HG03439 (cell line): Measurements from ENCODE around the gene BCAS2.
A peak's percentile ranks its signal among the peaks of the same experiment; 100 is the strongest.
"Not testable (repeated sequence)": the region's sequence is repeated elsewhere in the genome, so short reads cannot be mapped to it uniquely, and the experiment has no call there.

ENCODE experiments used
- ATAC-seq: cut with Tn5 transposase; IDR thresholded peaks from one replicate; pipeline ENCODE4 v1.9.1; 2021; ENCODE audit warnings: mild to moderate bottlenecking, moderate library complexity; ENCODE audit not compliant: unreplicated experiment

BCAS2 gene

DNA sequence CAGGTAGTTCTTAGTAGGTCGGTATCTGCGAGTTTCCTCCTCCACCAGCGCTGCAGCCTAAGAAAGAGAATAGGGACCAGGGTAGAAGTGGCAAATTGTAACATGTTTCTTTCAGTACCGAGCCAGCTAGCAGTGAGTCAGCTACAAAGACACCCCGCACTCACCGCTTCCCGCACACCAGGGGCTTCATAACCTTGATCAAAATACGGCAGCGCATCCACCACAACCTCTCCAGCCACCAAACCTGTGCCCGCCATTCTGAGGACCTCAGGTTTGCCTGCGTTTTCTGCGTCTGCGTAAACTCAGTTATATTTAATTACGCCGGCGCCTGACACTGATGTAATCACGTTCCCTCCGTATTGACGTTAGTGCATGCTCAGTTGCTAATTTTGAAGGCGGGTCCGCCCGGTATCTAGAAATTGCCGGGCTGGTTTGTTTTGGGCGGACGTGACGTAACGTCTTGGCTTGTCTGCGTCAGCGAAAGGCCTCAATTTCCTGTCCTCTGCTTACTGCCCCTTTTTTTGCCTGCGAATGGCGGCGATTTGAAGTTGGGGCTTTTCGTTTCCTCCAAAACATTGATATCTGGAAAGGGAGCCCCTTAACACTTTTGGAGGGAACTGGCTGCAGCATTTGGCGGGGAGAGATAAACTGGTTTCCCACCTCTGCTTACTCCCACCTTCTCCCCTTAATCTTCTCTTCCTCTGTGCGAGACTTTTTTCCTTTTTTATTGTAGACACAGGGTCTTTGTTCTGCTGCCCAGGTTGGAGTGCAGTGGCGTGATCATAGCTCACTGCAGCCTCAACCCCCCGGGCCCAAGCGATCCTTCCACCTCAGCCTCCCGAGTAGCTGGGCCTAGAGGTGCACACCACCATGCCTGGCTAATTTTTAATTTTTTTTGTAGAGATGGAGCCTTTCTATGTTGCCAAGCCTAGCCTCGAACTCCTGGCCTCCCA lies at the start of gene BCAS2:
TSS of gene BCAS2 (minus strand) at position 281 of the 953 bp plus-strand sequence. CDS start at position 257, 24 bp downstream.
- ATAC-seq = peak; percentile 99

DNA sequence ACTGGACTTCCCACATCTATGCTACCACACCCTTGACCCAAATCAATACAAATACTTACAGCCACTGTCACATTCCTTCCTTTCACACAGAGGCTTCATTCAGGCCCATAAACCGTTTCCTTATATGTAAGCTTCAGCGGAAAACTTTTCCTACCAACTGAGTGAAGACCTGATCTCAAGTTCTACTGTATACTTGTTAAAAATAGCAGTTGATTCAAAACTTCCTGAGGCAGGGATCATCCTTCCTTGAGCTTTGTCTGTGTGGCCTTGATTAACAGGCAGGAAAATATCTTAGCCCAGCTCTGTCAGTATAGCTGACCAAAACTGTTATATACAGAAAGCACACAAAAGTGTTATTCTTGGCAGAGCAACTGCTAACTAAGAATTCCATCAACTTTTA lies 45.7 kb upstream of the BCAS2 start:
- no peak for ATAC-seq

- no peak for ATAC-seq
These were observed 41.9 kb upstream of the BCAS2 start for GRCh38 chr1:114623364-114623763.

DNA sequence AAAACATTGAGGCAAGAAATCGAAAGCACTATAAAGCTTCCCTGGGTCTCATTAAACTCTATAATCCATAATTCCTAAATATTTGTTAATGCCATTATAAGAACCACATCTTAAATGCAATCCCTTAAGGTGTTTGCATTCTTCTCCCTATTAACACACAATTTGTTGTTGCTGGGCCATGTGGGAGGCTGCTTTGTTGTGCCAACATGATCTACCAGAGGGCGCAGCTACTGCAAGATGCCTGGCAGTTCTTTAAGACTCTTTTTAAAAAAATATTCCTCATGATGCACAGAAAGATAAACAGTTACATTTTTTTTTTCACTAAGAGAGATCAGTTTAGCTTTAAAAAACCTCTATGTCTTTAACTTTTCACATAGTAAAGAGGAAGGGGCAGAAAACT lies 39.0 kb upstream of the BCAS2 start:
- no peak for ATAC-seq

GRCh38 chr1:114618606-114619005 lies 37.2 kb upstream of the BCAS2 start:
- no peak for ATAC-seq

DNA sequence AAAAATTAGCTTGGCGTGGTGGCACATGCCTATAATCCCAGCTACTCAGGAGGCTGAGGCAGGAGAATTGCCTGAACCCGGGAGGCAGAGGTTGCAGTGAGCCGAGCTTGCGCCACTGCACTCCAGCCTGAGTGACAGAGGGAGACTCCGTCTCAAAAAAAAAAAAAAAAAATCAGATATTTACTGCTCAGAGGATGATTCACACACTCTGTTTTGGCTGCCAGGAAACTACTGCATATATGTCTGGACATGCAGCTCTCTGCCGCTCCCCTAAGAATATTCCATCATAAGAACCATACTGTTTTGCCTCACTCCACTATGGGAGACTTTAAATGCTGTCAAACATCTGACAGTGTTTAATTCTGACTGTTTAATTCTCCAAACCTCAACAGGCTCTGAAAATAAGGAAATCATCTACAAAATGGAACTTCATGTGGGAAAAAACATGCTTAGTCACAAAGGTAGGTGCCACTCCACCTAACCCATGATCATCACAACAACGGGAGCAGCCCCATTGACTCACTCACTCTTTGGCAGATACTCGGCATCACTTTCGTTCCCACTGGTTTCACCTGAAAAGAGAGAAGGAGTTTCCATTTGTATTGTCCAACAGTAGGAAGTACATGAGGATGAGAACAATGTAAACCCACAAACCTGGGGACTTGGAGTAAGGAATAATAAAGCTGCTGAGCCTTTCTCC lies 29.3 kb upstream of the BCAS2 start:
- ATAC-seq = no peak

GRCh38 chr1:114609826-114610225 lies 28.4 kb upstream of the BCAS2 start:
- no peak for ATAC-seq

- no peak for ATAC-seq
These were observed 27.6 kb upstream of the BCAS2 start for GRCh38 chr1:114609026-114609425.

DNA sequence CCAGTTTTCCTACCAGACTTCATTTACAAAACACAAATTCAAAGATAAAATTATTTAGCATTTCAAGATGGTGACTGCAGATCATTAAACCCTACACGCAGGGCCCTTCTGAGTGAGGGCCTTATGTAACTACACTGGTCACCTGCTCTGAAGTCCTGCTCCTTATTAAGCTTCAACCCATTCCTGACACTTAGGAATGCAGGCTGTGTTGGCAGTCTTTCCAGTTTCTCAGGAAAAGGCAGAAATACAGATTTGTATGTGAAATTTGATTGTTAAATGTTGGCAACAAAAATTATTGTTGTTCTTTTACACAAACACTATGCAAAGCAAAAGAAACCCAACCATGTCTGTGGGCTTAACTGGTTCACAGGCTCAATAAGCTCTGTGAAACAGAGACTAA lies 25.8 kb upstream of the BCAS2 start:
- no peak for ATAC-seq

GRCh38 chr1:114597949-114598348 lies 16.5 kb upstream of the BCAS2 start:
- ATAC-seq = no peak

DNA sequence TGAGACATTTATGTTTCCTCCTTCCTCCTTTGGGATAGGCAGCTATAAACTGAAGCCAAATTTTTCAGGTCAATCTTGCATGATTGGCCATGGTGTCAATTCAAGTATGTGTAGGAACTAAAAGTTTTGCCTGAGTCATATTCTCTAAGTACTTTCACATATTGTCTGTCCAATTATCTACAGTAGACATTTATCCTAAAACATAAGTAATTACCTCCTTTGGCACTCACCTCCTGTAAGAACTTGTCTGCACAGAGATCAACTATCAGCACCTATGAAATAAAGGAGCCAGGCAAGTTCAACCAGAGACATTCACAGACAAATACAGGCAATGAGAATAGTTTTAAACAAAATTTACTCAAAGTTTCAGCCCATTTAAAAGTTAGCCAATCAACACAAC lies 14.2 kb upstream of the BCAS2 start:
- no peak for ATAC-seq

DNA sequence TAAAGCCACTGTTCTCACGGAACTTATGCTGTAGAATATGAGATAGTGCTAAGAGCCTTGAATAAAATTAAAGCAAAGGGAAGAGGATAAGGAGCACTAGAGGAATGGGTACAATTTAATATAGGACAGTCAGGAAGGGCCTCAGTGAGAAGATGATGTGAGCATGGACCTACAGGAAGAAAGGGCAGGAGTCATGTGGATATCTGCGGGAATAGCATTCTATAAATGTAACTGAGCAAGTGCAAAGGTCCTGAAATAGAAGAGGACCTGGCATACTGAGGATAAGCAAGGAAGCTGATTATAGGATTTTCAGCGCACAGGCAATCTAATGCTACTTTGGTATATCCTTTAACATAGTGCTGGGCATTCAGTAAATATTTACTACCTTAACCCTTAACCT lies 12.6 kb upstream of the BCAS2 start:
- ATAC-seq = no peak

DNA sequence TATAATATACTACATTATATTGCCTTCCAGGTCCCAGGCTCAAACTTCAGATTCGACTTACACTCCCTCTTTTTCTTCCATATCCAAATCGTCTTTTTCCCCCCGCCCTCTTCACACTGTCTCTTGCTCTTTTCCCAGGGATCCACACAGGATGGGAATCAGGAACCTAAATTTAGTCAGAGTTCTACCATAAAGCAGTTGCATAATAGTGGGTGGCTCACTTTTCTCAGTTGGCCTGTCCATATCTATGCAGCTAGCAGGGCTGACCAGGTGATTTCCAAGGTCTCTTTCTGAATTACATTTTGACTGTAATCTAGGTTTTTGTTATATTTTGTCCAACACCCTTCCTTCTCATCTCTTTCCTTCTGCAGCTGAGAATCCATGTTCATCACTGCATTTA lies 7.7 kb upstream of the BCAS2 start:
- ATAC-seq = no peak

GRCh38 chr1:114588196-114588689 lies 6.8 kb upstream of the BCAS2 start:
- ATAC-seq = no peak

DNA sequence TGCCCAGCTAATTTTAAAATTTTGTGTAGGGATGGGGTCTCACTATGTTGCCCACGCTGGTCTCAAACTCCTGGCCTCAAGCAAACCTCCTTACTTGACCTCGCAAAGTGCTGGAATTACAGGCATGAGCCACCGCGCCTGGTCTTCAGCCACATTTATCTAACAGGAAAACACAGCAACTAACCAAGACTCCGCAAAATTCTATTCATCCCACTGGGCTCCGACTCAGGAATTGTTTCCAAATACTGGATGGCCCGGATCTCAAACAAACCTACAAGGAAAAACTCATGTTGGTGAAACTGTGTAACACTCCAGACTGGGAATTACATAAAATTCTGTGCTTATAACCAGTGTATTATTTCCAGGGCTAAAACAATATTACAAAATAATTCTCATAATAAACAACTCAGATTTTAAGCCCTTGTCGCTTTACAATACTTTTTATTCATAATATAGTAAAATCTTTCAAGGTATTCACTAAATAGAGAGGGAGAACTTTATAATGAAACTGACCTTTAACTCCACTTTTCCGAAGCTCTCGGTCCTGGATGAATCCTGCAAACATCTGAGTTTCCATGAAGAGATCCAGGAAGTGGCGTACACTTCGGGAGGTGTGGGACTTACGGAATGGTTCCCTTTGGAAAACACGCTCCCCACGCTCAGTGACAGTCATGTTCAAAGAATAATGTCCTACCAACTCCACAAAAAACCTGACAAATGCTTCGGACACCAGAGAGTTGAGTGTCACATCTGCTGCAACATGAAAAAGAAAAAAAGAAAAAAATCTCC lies 6.0 kb upstream of the BCAS2 start:
- no peak for ATAC-seq

DNA sequence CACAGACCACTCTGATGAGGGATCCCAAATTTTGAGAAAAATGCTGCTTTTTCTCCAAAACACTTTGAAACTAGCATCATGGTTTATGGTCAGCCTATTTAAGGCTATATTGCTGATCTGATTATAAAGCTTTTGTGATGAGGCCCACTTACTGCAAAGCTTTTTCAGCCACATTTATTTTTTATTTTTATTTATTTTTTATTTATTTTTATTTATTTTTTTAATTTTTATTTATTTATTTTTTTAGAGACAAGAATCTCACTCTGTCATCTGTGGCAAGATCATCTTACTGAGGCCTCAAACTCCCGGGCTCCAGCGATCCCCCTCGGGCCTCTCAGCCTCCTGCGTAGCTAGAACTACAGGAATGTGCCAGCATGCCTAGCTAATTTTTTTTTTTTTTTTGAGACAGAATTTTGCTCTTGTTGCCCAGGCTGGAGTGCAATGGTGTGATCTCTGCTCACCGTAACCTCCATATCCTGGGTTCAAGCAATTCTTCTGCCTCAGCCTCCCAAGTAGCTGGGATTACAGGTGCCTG lies 5.2 kb upstream of the BCAS2 start:
- ATAC-seq = no peak

- ATAC-seq = no peak
These were observed 3.8 kb upstream of the BCAS2 start for GRCh38 chr1:114585231-114585630.

- no peak for ATAC-seq
These were observed 7.0 kb downstream of the BCAS2 start for GRCh38 chr1:114574365-114574764.

DNA sequence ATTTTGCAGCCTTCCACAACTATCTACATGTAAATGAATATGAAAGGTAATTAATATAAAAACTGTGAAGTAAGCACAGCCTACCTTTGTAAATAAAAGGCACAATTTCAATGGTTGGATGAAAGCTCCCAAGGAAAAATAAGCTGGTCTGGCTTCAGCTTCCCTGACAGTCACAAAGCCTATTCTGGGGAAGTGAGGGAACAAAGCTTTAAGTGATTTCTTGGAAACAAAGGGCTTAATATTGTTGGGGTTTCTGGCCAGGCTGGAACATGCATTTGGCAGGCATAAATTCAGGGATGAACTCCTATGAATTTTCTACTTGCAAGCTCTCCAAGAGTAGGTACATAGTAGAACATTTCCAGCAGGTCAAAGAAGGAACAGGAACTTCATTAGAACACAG lies 17.3 kb downstream of the BCAS2 start:
- no peak for ATAC-seq

DNA sequence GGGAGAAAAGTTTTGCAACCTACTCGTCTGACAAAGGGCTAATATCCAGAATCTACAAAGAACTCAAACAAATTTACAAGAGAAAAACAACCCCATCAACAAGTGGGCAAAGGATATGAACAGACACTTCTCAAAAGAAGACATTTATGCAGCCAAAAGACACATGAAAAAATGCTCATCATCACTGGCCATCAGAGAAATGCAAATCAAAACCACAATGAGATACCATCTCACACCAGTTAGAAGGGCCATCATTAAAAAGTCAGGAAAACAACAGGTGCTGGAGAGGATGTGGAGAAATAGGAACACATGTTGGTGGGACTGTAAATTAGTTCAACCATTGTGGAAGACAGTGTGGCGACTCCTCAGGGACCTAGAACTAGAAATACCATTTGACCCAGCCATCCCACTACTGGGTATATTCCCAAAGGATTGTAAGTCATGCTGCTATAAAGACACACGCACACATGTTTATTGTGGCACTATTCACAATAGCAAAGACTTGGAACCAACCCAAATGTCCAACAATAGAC lies 18.4 kb downstream of the BCAS2 start:
- ATAC-seq = not testable (repeated sequence)

DNA sequence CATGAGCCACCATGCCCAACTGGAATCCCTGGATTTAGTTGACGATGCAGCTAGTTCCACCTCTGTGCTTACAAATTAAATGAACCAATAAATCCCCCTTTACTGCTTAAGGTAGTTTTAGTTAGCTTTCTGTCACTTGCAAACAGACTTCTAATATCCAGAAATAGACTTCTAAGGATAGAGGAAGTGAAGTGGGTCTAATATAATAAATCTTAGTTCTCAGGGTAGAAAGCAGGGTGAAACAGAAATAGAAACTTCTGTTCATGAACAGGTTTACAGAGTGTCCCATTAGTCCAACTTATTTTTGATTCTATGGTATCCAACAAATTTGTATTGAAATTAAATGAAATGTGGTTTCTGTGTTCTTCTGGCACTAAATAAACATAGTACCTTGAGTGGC lies 20.1 kb downstream of the BCAS2 start:
- ATAC-seq = no peak
